Measurements from ENCODE around the gene MBP. TPM values are rescaled to one million over a fixed set of nuclear protein-coding genes. Genes with fewer than 3 reads are reported as not detected.
"Not testable (repeated sequence)": the region's sequence is repeated elsewhere in the genome, so short reads cannot be mapped to it uniquely, and the experiment has no call there.

Gene MBP
- polyA plus RNA-seq, 1 experiment, result 2.1 TPM

DNA sequence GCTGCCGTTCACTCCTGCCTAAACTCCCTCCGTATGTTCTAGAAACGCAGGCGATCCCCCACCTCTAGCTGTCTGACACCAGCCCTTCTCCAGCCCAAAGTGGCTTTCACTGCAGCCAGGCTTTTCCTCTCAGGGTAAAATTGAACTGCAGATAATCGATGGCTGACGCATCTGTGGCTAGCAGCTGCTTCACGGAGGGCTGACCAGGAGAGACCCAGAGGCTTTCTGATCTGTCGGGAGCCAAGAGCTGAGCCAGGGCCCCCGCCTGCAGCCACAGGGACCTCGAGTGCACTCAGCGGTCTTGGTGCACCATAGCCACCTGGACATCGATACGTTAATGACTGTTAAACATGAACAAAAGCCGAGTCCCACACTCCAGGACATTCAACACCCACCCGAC lies 107.5 kb downstream of the MBP start:
- DNase-seq (ENCODE audit: low read depth), result no peak
- ChIA-PET POLR2A (no interaction called here), CTCF (interaction anchor here (1.0 to 1.1 kb wide), 2 partner anchors 20 to 186 kb away, joined by 3 read pairs; no protein-coding TSS in a partner anchor)
- Histone ChIP-seq H3K4me3 (ENCODE audit: low read depth, low read length) (no peak overlapping the region), H3K27me3 (ENCODE audit: control insufficient read depth, insufficient read depth, low read length) (no peaks in the 10 kb centered on the region), H3K36me3 (ENCODE audit: control insufficient read depth, insufficient read depth, low read length) (no peaks in the 10 kb centered on the region)
- TF ChIP-seq, protein P1, sequence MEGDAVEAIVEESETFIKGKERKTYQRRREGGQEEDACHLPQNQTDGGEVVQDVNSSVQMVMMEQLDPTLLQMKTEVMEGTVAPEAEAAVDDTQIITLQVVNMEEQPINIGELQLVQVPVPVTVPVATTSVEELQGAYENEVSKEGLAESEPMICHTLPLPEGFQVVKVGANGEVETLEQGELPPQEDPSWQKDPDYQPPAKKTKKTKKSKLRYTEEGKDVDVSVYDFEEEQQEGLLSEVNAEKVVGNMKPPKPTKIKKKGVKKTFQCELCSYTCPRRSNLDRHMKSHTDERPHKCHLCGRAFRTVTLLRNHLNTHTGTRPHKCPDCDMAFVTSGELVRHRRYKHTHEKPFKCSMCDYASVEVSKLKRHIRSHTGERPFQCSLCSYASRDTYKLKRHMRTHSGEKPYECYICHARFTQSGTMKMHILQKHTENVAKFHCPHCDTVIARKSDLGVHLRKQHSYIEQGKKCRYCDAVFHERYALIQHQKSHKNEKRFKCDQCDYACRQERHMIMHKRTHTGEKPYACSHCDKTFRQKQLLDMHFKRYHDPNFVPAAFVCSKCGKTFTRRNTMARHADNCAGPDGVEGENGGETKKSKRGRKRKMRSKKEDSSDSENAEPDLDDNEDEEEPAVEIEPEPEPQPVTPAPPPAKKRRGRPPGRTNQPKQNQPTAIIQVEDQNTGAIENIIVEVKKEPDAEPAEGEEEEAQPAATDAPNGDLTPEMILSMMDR (IDR thresholded peaks at IDR 0.05; ENCODE audit: insufficient read depth, low read depth, low read length), result no peak

DNA sequence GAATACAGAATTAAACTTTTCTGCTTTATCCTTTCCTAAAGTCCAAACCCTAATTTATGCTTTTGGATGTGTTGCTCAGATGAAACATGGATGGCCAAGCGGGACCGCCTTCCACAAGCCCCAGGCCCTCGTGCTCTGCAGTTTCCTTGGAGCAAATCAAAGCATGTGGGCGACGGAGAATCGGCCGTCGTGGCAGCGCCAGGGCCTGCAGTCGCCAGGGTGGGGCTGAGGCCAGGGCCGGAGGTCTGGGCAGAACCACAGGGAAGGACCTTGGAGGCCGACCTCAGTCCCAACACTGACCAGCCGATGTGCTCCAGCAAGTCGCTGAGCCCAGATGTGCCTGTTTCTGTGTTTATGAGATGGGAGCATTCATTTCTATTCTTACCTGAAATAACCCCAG lies 108.1 kb downstream of the MBP start:
- TF ChIP-seq, protein P1 (IDR thresholded peaks at IDR 0.05; ENCODE audit: insufficient read depth, low read depth, low read length), result no peak
- DNase-seq (ENCODE audit: low read depth), result no peak
- POLR2A ChIA-PET, result no interaction called here
- CTCF ChIA-PET, result interaction anchor here (1.0 kb wide), 1 partner anchor 19 kb away, joined by 3 read pairs; no protein-coding TSS in a partner anchor
- H3K27me3 ChIP-seq (ENCODE audit: control insufficient read depth, insufficient read depth, low read length), result no peaks in the 10 kb centered on the region
- H3K4me3 ChIP-seq (ENCODE audit: low read depth, low read length), result no peak overlapping the region
- no peaks in the 10 kb centered on the region for H3K36me3 ChIP-seq (ENCODE audit: control insufficient read depth, insufficient read depth, low read length)

DNA sequence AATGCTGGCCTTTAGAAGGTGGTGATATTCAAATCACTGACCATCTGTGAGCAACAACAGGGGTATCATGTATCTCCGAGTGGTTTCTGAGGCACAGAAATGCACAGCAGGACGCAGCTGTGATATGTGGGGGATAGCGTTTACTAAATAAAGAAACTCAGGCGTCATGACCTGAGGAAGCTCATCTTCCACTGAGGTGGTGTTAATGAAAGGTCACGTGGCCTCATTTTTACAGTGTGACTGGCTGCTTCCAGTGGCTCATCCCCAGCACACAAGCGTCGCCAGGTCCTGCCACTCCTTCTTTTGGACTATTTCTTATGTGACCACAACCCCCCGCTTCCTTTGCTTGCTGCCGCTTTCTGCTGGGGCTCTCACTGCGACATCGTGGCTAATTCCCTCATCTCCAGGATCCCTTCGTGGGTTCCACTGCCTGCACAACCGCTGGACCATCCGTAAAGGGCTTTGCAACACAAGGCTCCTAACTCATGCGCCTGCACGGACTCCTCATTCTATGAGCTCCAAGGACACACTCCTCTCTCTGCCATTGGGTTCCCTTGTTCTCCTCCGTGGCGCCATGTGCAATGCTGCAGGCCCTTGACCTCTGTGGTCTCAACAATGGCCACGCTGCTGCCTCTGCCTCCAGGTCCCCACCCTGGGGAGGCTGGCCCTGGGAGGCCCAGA lies 109.3 kb downstream of the MBP start:
- no peaks in the 10 kb centered on the region for H3K36me3 ChIP-seq (ENCODE audit: control insufficient read depth, insufficient read depth, low read length)
- ChIA-PET POLR2A (no interaction called here), CTCF (interaction anchor here (1.0 kb wide), 1 partner anchor 188 kb away, joined by 3 read pairs; no protein-coding TSS in a partner anchor)
- H3K4me3 ChIP-seq (ENCODE audit: low read depth, low read length), result no peak overlapping the region
- no peak for DNase-seq (ENCODE audit: low read depth)
- TF ChIP-seq, protein P1 (IDR thresholded peaks at IDR 0.05; ENCODE audit: insufficient read depth, low read depth, low read length), result no peak
- H3K27me3 ChIP-seq (ENCODE audit: control insufficient read depth, insufficient read depth, low read length), result no peaks in the 10 kb centered on the region

DNA sequence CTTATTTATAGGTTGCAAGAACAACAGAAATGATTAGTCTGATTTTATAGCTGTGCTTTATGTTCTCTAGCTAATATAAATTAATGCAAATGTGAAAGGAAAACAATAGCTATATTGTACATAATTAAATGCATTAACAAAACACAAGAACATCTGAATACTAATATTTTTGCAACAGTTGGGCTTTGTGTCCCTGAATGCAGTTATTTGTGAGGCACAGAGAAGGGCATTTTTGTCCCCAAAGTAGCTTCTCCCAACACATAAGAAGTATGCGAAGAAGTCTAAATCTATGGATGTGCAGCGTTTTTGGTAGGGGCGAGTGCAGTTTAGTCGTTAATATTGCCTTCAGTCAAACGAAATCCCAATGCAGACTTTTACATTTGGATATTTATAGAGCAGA lies 110.0 kb downstream of the MBP start:
- Histone ChIP-seq H3K27me3 (ENCODE audit: control insufficient read depth, insufficient read depth, low read length) (no peaks in the 10 kb centered on the region), H3K4me3 (ENCODE audit: low read depth, low read length) (no peak overlapping the region), H3K36me3 (ENCODE audit: control insufficient read depth, insufficient read depth, low read length) (no peaks in the 10 kb centered on the region)
- CTCF ChIA-PET, result interaction anchor here (1.0 to 1.4 kb wide), 2 partner anchors 12 to 189 kb away, joined by 3 read pairs; no protein-coding TSS in a partner anchor
- TF ChIP-seq, protein P1 (IDR thresholded peaks at IDR 0.05; ENCODE audit: insufficient read depth, low read depth, low read length), result no peak
- no peak for DNase-seq (ENCODE audit: low read depth)
- POLR2A ChIA-PET, result no interaction called here

DNA sequence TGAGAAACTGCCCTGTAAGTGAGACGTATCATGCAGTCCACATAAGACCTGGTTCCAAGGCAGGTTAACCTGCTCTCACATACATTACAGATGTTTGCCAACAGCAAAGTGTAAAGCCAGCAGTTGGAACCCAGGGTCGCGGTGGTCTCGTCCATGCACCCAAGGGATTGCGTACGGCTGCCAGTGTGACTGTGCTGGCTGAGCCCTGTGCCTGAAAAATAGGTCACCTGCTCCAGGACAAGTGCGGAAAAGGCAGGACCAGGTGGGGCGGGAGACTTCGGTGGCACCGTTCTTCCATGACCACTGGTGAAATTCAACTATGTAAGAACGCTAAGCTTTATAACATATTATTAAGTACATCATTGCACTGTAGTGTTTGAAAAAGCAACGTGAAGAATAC lies 110.5 kb downstream of the MBP start:
- no peaks in the 10 kb centered on the region for H3K27me3 ChIP-seq (ENCODE audit: control insufficient read depth, insufficient read depth, low read length)
- TF ChIP-seq, protein P1 (IDR thresholded peaks at IDR 0.05; ENCODE audit: insufficient read depth, low read depth, low read length), result no peak
- no peak for DNase-seq (ENCODE audit: low read depth)
- POLR2A ChIA-PET, result no interaction called here
- no peaks in the 10 kb centered on the region for H3K36me3 ChIP-seq (ENCODE audit: control insufficient read depth, insufficient read depth, low read length)
- no peak overlapping the region for H3K4me3 ChIP-seq (ENCODE audit: low read depth, low read length)
- CTCF ChIA-PET, result interaction anchor here (1.0 to 1.4 kb wide), 2 partner anchors 12 to 190 kb away, joined by 3 read pairs; no protein-coding TSS in a partner anchor

DNA sequence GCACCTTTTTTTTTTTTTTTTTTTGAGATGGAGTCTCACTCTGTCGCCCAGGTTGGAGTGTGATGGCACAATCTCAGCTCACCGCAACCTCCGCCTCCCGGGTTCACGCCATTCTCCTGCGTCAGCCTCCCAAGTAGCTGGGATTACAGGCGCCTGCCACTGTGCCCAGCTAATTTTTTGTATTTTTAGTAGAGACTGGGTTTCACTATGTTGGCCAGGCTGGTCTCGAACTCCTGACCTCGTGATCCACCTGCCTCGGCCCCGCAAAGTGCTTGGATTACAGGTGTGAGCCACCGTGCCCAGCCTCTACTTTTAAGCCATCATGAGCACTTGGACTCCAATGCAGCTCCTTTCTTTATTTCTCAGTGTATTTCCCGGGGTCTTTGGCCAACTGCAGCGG lies 111.1 kb downstream of the MBP start:
- POLR2A ChIA-PET; H3K27me3 ChIP-seq (ENCODE audit: control insufficient read depth, insufficient read depth, low read length): not testable (repeated sequence)
- CTCF ChIA-PET, result interaction anchor here (1.4 kb wide), 1 partner anchor 13 kb away, joined by 3 read pairs; no protein-coding TSS in a partner anchor

More for the DNA sequence above, 111.1 kb downstream of the MBP start:
- H3K4me3 ChIP-seq (ENCODE audit: low read depth, low read length); H3K36me3 ChIP-seq (ENCODE audit: control insufficient read depth, insufficient read depth, low read length); DNase-seq (ENCODE audit: low read depth): not testable (repeated sequence)

Measured in BJ (cell line).